ENCODE data around the gene METTL9.
"Not testable (repeated sequence)": the region's sequence is repeated elsewhere in the genome, so short reads cannot be mapped to it uniquely, and the experiment has no call there.

- not testable (repeated sequence) for TF ChIP-seq CTCF, POLR2A (IDR thresholded peaks at IDR 0.05)
Observed at GRCh38 chr16:21580131-21580530, 19.2 kb upstream of the METTL9 start.
